Measurements from ENCODE around the gene HOXB7.

HOXB7 gene

DNA sequence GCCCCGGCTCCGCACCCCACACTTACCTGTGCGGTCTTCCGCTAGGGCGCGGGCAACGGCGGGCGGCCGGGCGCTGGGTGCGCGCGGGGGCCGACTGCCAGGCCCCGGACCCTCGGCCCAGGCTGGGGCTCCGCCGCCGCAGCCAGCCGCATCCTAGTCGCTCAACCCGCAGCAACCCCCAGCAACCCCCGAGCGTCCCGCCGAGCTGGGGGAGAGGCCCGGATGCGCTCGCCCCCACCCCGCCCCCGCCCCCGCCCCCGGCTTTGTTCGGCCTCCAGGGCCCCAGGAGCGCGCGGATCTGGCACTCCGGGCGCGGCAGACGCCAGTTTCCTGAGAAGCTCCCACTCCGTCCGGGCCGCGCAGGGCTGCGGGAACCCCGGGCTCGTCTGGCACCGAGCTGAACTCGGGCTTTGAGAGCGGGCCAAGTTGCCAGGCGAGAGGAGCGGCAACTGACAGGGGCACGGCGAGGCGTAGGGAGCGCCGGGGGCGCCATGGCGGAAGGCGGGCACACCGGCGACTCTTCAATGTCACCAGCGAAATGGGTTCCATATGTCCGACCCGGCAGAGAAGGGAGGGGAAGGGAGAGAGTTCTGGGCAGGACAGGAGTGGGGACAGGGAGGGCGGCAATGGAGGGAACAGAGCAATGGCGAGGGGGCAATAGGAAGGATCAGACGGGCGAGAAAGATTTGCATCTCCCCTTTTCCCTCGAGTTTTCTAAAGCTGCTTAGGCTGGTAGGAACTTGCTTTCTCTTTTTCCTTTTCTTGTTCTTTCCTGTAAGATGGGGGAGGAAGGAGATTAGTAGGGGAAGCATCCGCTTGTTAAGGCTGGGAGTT lies 46.4 kb downstream of the HOXB7 start:
- no peak for DNase-seq

DNA sequence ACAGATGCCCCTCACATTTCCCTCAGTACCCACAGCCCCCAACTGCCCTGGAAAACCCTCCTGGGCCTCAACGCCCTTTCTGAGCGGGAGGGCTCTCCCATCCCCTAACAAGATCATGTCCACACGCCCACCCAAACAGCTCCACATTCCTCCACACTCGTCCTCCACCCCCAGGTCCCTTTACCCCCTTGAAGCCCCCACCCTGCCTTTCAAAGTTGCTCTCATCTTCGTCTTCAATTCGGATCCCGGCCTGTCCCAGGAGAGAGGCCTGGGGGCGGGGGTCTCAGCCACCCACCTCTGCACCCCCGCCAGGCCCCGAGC lies 47.0 kb downstream of the HOXB7 start:
- DNase-seq, result no peak

DNA sequence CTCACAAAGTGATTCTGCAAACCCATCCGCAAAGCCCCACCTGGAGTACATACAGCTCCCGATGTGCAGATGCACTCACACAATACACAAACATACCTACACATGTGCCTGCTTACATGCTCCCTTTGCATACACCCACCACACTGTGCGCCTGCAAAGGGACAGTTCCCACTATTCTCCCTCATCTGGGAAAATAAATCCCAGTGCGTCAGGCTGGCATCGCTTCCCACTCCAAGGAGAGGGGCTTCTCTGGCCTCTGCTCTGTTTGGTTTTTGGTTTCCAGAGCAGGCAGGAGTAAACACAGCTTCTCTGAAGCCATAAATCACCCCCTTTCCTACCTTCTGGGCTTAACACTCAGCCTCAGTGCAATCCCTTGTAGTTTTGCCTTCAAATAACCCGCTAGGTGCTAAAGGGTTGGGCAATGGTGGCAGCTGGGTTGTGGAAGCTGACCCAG lies 47.4 kb downstream of the HOXB7 start:
- DNase-seq, result no peak

DNA sequence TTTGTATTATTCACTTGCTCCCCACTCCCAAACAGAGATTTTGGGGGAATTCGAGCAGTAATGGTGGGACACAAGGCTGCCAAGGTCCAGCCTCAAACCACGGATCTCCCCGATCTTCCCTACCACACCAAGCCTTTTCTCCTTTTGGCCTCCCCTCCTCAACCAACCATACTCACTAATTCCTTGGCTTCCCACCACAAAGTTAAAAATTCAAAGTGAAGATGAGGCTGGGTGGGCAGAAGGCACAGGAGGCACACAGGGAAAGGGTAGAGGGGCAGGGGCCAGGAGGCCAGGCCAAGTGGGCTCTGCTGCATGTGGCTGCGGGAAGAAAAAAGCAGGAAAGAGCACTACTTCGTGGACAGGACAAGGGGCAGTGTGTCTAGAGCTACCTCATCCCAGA lies 47.9 kb downstream of the HOXB7 start:
- DNase-seq, result no peak

DNA sequence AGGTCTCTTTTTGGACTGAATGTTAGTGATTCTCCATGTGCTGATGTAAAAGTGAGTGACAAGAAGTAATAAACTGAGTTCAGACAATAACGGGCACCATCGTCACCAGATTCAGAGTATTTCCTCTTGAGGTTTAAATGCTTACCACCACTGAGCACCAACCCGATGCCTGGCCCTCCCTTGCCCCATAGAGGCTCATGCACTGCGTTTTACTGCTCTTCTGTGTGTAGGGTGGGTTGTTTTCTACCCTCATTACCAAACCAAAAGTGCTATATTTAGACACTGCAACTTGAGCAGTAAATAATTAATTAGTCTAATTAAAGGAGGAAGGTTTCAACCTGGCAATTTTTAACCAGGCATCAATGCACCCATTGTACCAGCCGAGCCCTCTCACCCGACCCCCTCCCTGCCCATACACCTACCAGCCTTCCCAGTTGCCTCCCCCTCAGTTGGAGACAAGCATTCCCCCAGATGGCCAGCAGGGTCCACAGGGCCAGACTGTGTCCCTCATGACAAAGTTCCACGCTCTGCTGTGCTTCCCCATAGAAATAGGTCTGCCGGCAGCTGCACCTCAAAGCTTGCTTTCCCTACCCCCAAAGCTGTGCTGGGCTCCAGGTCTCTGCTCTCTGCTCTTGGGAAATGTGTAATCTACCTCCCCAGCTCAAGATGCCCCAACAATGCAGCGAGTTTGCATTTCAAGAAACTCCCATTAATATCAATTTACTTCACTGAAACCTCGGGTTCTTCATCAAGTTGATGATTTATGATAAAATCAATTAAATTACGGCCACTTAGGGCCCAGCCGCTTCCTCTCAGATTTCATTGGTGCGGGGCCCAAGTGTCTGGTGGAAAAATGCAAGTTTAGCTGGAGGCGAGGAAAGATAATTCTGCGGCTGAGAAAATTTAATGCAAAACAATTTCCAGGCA lies 48.7 kb downstream of the HOXB7 start:
- no peak for DNase-seq

DNA sequence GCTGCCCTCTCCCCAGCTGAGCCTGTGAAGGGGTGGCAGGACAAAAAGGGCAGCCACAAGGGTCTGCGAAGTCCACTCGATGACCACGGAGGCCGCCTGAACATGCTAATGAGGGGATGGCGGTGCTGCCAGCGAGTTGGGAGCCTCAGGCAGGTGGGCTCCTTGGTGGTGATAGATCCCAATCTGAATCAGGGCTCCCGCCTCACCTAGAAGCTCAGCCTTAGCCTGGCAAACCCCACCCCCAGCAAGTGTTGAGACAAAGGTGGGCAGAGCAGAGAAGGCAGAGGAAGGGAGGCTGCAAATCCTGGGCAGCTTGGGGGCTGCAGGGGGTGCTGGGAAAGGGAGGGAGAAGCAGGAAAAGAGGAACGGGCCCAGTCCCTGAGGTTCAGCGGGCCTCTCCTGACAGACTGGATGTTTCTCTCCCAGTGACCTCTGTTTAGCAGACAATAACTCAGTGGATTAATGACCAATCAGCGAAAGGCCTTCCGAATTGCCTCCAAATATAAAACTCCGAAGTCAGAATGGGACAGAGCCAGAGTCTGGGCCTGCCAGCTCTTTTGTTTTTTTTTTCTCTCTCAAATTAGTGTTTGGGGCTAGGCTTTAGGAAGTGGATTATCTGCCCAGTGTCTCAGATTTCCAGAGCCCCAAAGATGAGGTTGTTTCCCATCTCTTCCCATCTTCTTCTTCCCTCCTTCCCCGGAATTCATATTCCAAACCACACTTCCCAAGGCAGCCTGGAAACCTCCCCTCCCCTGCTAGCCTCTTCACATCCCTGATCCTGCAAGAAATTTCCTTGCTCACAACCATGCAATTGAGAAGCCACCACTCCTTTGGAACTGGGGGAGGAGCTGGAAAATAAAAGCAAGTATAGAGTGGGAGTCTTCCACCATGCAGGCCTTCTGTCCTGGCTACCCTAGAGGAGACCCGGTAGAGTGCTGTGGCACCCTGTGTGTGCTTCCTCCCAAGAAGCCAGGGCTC lies 50.7 kb downstream of the HOXB7 start:
- no peak for DNase-seq

DNA sequence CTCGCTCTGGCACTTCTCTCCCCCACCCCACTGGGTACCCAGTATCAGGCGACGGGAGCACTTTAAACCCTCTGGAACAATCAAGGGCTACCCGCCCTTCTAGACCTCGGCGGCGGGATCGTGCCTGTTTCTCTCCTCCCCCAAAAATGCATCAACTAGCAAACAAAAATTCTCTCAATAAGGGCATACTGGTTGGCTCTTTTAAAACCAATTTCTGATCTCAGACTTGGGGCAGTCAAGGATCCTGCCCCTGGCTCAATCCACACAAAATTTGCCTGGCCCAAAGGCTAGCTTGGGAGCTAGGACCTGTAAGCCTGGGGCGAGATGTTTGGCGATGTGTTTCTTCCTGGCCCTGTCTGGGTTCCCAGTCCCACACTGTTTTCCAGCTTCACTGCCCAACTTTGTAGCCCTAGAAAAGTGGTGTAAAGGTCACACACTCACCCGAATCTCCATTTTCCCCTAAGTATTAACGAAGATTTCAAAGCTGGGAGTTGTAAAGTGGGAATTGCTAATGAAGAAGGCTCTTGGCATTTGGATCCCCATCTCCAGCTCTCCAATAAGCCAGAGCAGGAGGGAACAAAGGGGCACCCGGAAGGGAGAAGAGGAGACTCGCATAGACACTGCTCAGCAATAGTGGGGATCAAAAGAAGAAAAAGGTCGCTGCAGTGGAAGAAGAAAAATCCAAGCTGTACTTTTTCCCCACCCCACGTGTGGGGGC lies 51.5 kb downstream of the HOXB7 start:
- no peak for DNase-seq

DNA sequence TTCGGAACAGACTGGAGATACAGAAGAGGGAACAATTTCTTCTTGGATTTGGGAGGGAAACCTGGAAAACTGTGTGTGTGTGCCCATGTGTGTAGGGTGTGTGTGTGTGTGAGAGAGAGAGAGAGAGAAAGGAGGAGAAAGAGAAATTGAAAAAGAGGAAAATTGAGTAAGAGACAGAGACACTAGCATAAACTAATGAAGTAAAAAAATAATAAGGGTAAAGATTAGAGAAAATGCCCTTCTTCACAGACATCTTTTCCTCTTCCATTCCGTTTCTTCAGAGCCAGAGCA lies 52.0 kb downstream of the HOXB7 start:
- no peak for DNase-seq

DNA sequence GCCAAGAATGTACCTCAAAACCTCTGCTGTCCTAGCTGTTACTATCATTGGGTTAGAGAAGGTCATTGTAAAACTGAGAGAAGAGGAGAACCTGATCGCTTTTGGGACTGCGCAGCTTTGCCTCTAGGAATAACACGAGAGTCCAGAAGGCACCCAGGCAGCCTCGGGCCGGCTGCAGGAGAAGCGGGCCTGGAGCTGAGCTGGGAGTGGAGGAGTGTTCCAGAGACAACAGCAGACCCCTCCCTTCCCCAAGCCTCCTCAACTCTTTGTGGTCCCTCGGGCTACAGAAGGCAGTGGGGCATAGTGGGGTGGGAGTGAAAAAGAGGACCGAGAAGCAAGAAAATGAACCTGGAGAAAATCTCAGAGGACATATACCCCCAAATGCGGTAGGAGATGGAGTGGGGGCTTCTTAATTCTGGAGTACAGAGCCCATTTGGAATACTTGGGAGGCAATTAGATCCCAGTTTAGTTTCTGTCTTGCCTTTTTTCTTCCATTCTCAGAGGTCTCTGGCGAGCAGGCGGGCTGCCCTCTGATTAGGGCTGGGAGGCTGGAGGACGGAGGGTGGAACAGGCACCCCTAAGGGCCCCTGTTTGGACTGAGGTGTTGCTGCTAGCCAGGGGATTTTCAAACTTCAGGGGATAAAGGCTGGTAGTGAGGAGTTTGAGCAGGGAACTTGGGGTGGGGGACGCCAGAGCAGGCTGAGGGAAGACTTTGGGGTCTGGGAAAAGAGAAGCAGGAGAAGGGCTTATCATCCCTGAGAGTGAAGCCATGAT lies 52.6 kb downstream of the HOXB7 start:
- no peak for DNase-seq

Data from NCI-H526 treated with DMSO at 0.1 percent for 48 hours (cell line).